IMR-90 (cell line): Measurements from ENCODE around the gene OGG1. TPM values are rescaled to one million over a fixed set of nuclear protein-coding genes. Genes with fewer than 3 reads are reported as not detected.
"Not testable (repeated sequence)": the region's sequence is repeated elsewhere in the genome, so short reads cannot be mapped to it uniquely, and the experiment has no call there.

Experiments used
- ATAC-seq: fragments of 200-7000 bp; cut with Tn5 transposase; 2 replicates; pipeline ENCODE4 v1.9.1; 2020; ENCODE audit warnings: low read depth, mild to moderate bottlenecking, moderate library complexity
- BruUV-seq: library from RNA; stranded (reverse); fragments of 400-500 nt; replicated peaks from 2 replicates; lab custom pipeline; 2021; lab: Mats Ljungman, UMichigan
- CTCF ChIA-PET: fragments of 300-600 bp; formaldehyde crosslinking; extraction: SDS; loops from one replicate; lab custom pipeline; 2021; ENCODE audit warnings: antibody characterized with exemption; lab: Yijun Ruan, JAX
- POLR2A ChIA-PET: fragments of 300-600 bp; sonication (Branson Sonifier 250); formaldehyde crosslinking; loops from one replicate; lab custom pipeline; 2022; ENCODE audit warnings: antibody characterized with exemption; ENCODE audit not compliant: unreplicated experiment; lab: Charles Lee
- DNase-seq: peaks from one replicate; pipeline ENCODE4 v3.0.0; 2013
- H2AFZ ChIP-seq: replicated peaks from 2 replicates; pipeline ENCODE3; 2013; ENCODE audit warnings: low read length, mild to moderate bottlenecking; ENCODE audit not compliant: poor library complexity
- H2AK5ac ChIP-seq: 2 replicates; pipeline ENCODE4 v1.6.1; 2013; ENCODE audit warnings: low read depth, low read length, inconsistent platforms
- H2AK9ac ChIP-seq: replicated peaks from 2 replicates; pipeline ENCODE3; 2013; ENCODE audit warnings: mild to moderate bottlenecking, low read depth, low read length, moderate library complexity; ENCODE audit not compliant: poor library complexity
- H2BK120ac ChIP-seq: 2 replicates; pipeline ENCODE4 v1.6.1; 2013; ENCODE audit warnings: low read depth, low read length, inconsistent platforms
- H2BK15ac ChIP-seq: 3 replicates; pipeline ENCODE4 v1.6.1; 2013; ENCODE audit warnings: low read depth, low read length, inconsistent platforms
- H2BK20ac ChIP-seq: 2 replicates; pipeline ENCODE4 v1.6.1; 2013; ENCODE audit warnings: low read depth, mild to moderate bottlenecking, inconsistent platforms, low read length, moderate library complexity
- H2BK5ac ChIP-seq: 2 replicates; pipeline ENCODE4 v1.6.1; 2013; ENCODE audit warnings: mild to moderate bottlenecking, low read depth, low read length, inconsistent platforms; ENCODE audit not compliant: poor library complexity, severe bottlenecking
- H3K14ac ChIP-seq: replicated peaks from 2 replicates; pipeline ENCODE4 v1.6.1; 2013; ENCODE audit warnings: low read depth, low read length, inconsistent platforms
- H3K18ac ChIP-seq: 2 replicates; pipeline ENCODE4 v1.6.1; 2013; ENCODE audit warnings: low read depth, low read length, control low read depth
- H3K23ac ChIP-seq: 2 replicates; pipeline ENCODE4 v1.6.1; 2013; ENCODE audit warnings: low read depth, low read length, inconsistent platforms
- H3K27ac ChIP-seq: 2 replicates; pipeline ENCODE4 v1.5.1; 2013; ENCODE audit warnings: mild to moderate bottlenecking, control low read depth, low read length; ENCODE audit not compliant: insufficient read depth
- H3K27me3 ChIP-seq: 2 replicates; pipeline ENCODE4 v1.6.1; 2013; ENCODE audit warnings: low read length; ENCODE audit not compliant: control insufficient read depth, insufficient read depth
- H3K36me3 ChIP-seq: 2 replicates; pipeline ENCODE4 v1.6.1; 2013; ENCODE audit warnings: low read length, mixed read lengths; ENCODE audit not compliant: control insufficient read depth, insufficient read depth
- H3K4ac ChIP-seq: 2 replicates; pipeline ENCODE4 v1.6.1; 2013; ENCODE audit warnings: low read depth, low read length, inconsistent platforms
- H3K4me1 ChIP-seq: 2 replicates; pipeline ENCODE4 v1.6.1; 2013; ENCODE audit warnings: low read length, mixed read lengths; ENCODE audit not compliant: control insufficient read depth, insufficient read depth
- H3K4me2 ChIP-seq: 2 replicates; pipeline ENCODE4 v1.6.1; 2013; ENCODE audit warnings: low read depth, mild to moderate bottlenecking, control low read depth, low read length, moderate library complexity
- H3K4me3 ChIP-seq: 2 replicates; pipeline ENCODE4 v1.5.1; 2013; ENCODE audit warnings: low read depth, mild to moderate bottlenecking, control low read depth, low read length, moderate library complexity; ENCODE audit not compliant: insufficient read depth
- H3K56ac ChIP-seq: 2 replicates; pipeline ENCODE4 v1.6.1; 2013; ENCODE audit warnings: low read length, inconsistent platforms; ENCODE audit not compliant: insufficient read depth; ENCODE audit errors: extremely low read depth
- H3K79me1 ChIP-seq, 2 experiments: 2 replicates each; pipeline ENCODE4 v1.6.1; 2013; ENCODE audit warnings: low read length in 2 of 2, inconsistent platforms in 1 of 2, low read depth in 1 of 2
- H3K9ac ChIP-seq: 2 replicates; pipeline ENCODE4 v1.6.1; 2013; ENCODE audit warnings: low read depth, low read length, control low read depth
- H3K9me1 ChIP-seq: 2 replicates; pipeline ENCODE4 v1.6.1; 2013; ENCODE audit warnings: low read length, inconsistent platforms; ENCODE audit not compliant: insufficient read depth
- H3K9me3 ChIP-seq: 2 replicates; pipeline ENCODE4 v1.6.1; 2013; ENCODE audit warnings: low read length; ENCODE audit not compliant: control insufficient read depth, insufficient read depth
- H4K20me1 ChIP-seq: 2 replicates; pipeline ENCODE4 v1.6.1; 2013; ENCODE audit warnings: low read length, inconsistent platforms; ENCODE audit not compliant: insufficient read depth
- H4K5ac ChIP-seq: 2 replicates; pipeline ENCODE4 v1.6.1; 2013; ENCODE audit warnings: mild to moderate bottlenecking, low read depth, low read length, control low read depth
- H4K8ac ChIP-seq, 2 experiments: 2 replicates each; pipeline ENCODE4 v1.6.1; 2013; ENCODE audit warnings: low read depth in 2 of 2, low read length in 2 of 2, control low read depth in 1 of 2, inconsistent platforms in 1 of 2
- H4K91ac ChIP-seq: 2 replicates; pipeline ENCODE4 v1.6.1; 2013; ENCODE audit warnings: low read depth, low read length, inconsistent platforms; ENCODE audit not compliant: insufficient read depth
- BHLHE40 ChIP-seq: fragments of 150-350 bp; IDR thresholded peaks from 2 replicates; pipeline ENCODE4 v1.6.1; 2016; ENCODE audit warnings: mild to moderate bottlenecking, low read depth, low read length
- CHD1 ChIP-seq: IDR thresholded peaks from 2 replicates; pipeline ENCODE4 v1.6.1; 2012; ENCODE audit warnings: low read depth, low read length, improper control_type of control experiment
- NFE2L2 ChIP-seq: fragments of 150-350 bp; IDR thresholded peaks from 2 replicates; pipeline ENCODE4 v1.6.1; 2016; ENCODE audit warnings: low read depth, mild to moderate bottlenecking, low read length
- RAD21 ChIP-seq: IDR thresholded peaks from 2 replicates; pipeline ENCODE4 v1.6.1; 2012; ENCODE audit warnings: low read length, improper control_type of control experiment
- USF2 ChIP-seq: fragments of 150-350 bp; IDR thresholded peaks from 2 replicates; pipeline ENCODE4 v1.6.1; 2017; ENCODE audit warnings: mild to moderate bottlenecking, antibody characterized with exemption, low read length, low read depth
- WGBS, 2 experiments: methylation state at CpG; one replicate each; pipeline versions ENCODE4 v1.1.5 to v1.1.7; 2013; ENCODE audit warnings: missing lambda C conversion rate in 2 of 2; ENCODE audit not compliant: insufficient read length in 1 of 2; ENCODE audit errors: extremely low coverage in 2 of 2; 5-methylcytosine and 5-hydroxymethylcytosine counted together
- dilution Hi-C: fragments of 300-500 bp; cut with HindIII; formaldehyde crosslinking; loops from one replicate; pipeline ENCODE4 v1.14.3; 2018; ENCODE audit warnings: low sequenced_read_pairs; ENCODE audit not compliant: unreplicated experiment
- in situ Hi-C: fragments of 300-500 bp; cut with MboI; formaldehyde crosslinking; loops from 3 replicates; pipeline ENCODE4 v1.14.3; 2019; ENCODE audit warnings: low sequenced_read_pairs, inconsistent platforms, mixed read lengths
- intact Hi-C: fragments of 100-400 bp; cut with micrococcal nuclease; formaldehyde crosslinking; loops from 2 replicates; pipeline ENCODE4 v1.10.0; 2022
- polyA plus RNA-seq, 3 experiments: library from polyadenylated mRNA; depleted of rRNA; stranded (reverse); fragments of >200 nt; gene quantifications; 2 replicates each; pipeline ENCODE4 v1.2.3, GENCODE V29; 2012; ENCODE audit warnings: low replicate concordance in 1 of 3
- total RNA-seq: library from RNA; depleted of rRNA; stranded (reverse); fragments of >200 nt; gene quantifications from 2 replicates; pipeline ENCODE4 v1.2.3, GENCODE V29; 2012

OGG1 gene
- total and polyA plus RNA-seq, 2 of the 4 experiments (the other 2 are of a cell fraction): 14.9 to 25.6 TPM

GRCh38 chr3:9770276-9770812 lies 20.6 kb downstream of the OGG1 start:
- Histone ChIP-seq H3K4me1 (peaks cover 27% of the 10 kb centered on the region), H2AFZ (peak overlapping the region; percentile 98), H2AK9ac (peak overlapping the region; percentile 87), H3K4me2 (peak overlapping the region; percentile 98), H3K27me3 (no peaks in the 10 kb centered on the region), H3K36me3 (0 out of 2 replicates have a peak, but pooled peaks cover 1% of the 10 kb centered on the region), H4K8ac (peak overlapping the region; percentile 76 to 94; a peak in 3 of 4 replicates), H3K9ac (peak overlapping the region; percentile 88), H4K91ac (peak overlapping the region; percentile 80), H4K20me1 (peaks cover 8% of the 10 kb centered on the region; the same call in 1 of the 2 replicates), H3K4me3 (peak overlapping the region; percentile 72), H3K4ac (peak overlapping the region; percentile 78), H2AK5ac (peak overlapping the region; percentile 75), H2BK20ac (no peak overlapping the region), H2BK120ac (peak overlapping the region; percentile 39; the same call in 1 of the 2 replicates), H2BK15ac (no peak overlapping the region; the same call in 2 of the 3 replicates), H3K18ac (peak overlapping the region; percentile 87), H4K5ac (peak overlapping the region; percentile 86), H3K14ac (peak overlapping the region; percentile 54), H3K23ac (peak overlapping the region; percentile 39; the same call in 1 of the 2 replicates), H3K27ac (peak overlapping the region; percentile 66), H3K79me1 (peaks cover 16 to 43% of the 10 kb centered on the region in 2 experiments; a peak in 3 of 4 replicates), H3K56ac (peak overlapping the region; percentile 68; the same call in 1 of the 2 replicates), H2BK5ac (peak overlapping the region; percentile 42), H3K9me3 (no peaks in the 10 kb centered on the region), H3K9me1 (peaks cover 27% of the 10 kb centered on the region)
- no peak for DNase-seq
- dilution Hi-C loops: no loop called here
- BruUV-seq: no TSS peak
- TF ChIP-seq CHD1 (no peak), BHLHE40 (peak; percentile 50; the same call in 1 of the 2 replicates), NFE2L2 (no peak), RAD21 (no peak), USF2 (peak; percentile 73)
- POLR2A ChIA-PET: no interaction called here
- intact Hi-C loops: no loop called here
- in situ Hi-C loops: no loop called here
- peak; percentile 2; the same call in 1 of the 2 replicates for ATAC-seq
- WGBS, 2 experiments: no CpG with 5 or more reads among the region's 15 CpGs
- CTCF ChIA-PET: no interaction called here

GRCh38 chr3:9771007-9771406 lies 21.3 kb downstream of the OGG1 start:
- H2BK120ac ChIP-seq, H4K20me1 ChIP-seq, in situ Hi-C loops, H2BK15ac ChIP-seq, intact Hi-C loops, ATAC-seq, H2AK5ac ChIP-seq, dilution Hi-C loops, H4K5ac ChIP-seq, H4K91ac ChIP-seq, H3K36me3 ChIP-seq, H3K9ac ChIP-seq, H3K23ac ChIP-seq, H3K9me3 ChIP-seq, H3K4me3 ChIP-seq, H3K56ac ChIP-seq, H2AFZ ChIP-seq, H3K18ac ChIP-seq, H3K14ac ChIP-seq, POLR2A ChIA-PET, H3K4ac ChIP-seq, H3K4me2 ChIP-seq, BruUV-seq, H2BK5ac ChIP-seq, DNase-seq, H3K27ac ChIP-seq, CTCF ChIA-PET, H2BK20ac ChIP-seq, H4K8ac ChIP-seq, H2AK9ac ChIP-seq, H3K27me3 ChIP-seq: not testable (repeated sequence)
- no CpG with 5 or more reads among the region's 2 CpGs for WGBS, 2 experiments
- Histone ChIP-seq H3K4me1 (peaks cover 27% of the 10 kb centered on the region), H3K9me1 (peaks cover 20% of the 10 kb centered on the region), H3K79me1 (peaks cover 16 to 37% of the 10 kb centered on the region in 2 experiments; a peak in 3 of 4 replicates)
